IPS-NIHi11 (cell line): Measurements from ENCODE around the gene IPP.
"Not testable (repeated sequence)": the region's sequence is repeated elsewhere in the genome, so short reads cannot be mapped to it uniquely, and the experiment has no call there.

ENCODE experiments used
- DNase-seq: peaks from one replicate; pipeline ENCODE4 v3.0.0; 2012; ENCODE audit warnings: mixed read lengths, low spot score

IPP gene

GRCh38 chr1:45739641-45740156 lies 10.8 kb downstream of the IPP start:
- DNase-seq = not testable (repeated sequence)

DNA sequence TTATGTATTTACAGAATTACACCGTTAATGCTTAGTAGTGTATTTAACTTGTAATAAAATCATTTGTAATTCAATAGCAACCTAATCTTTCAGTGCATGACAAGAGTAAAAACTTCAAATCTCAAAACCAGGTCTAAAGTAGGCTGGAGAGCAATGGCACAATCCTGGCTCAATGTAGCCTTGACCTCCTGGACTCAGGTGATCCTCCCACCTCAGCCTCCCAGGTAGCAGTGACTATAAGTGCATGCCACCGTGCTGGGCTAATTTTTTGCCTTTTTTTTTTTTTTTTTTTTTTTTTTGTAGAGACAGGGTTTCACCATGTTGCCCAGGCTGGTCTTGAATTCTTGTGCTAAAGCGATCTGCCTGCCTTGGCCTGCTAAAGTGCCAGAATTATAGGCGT lies 11.3 kb downstream of the IPP start:
- no peak for DNase-seq

GRCh38 chr1:45730780-45731319 lies 19.6 kb downstream of the IPP start:
- no peak for DNase-seq

GRCh38 chr1:45730075-45730779 lies 20.2 kb downstream of the IPP start:
- DNase-seq = peak; percentile 29

DNA sequence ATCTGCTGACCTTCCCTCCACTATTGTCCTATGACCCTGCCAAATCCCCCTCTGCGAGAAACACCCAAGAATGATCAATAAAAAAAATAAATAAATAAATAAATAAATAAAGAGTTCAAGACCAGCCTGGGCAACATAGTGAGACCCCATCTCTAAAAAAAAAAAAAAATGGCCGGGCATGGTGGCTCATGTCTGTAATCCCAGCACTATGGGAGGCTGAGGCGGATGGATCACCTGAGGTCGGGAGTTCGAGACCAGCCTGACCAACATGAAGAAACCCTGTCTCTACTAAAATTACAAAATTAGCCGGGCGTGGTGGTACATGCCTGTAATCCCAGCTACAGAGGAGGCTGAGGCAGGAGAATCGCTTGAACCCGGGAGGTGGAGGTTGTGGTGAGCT lies 24.4 kb downstream of the IPP start:
- DNase-seq = not testable (repeated sequence)

GRCh38 chr1:45723248-45723930 lies 27.1 kb downstream of the IPP start:
- DNase-seq = no peak

GRCh38 chr1:45722809-45723208 lies 27.6 kb downstream of the IPP start:
- no peak for DNase-seq

GRCh38 chr1:45721207-45721606 lies 29.2 kb downstream of the IPP start:
- DNase-seq = no peak

DNA sequence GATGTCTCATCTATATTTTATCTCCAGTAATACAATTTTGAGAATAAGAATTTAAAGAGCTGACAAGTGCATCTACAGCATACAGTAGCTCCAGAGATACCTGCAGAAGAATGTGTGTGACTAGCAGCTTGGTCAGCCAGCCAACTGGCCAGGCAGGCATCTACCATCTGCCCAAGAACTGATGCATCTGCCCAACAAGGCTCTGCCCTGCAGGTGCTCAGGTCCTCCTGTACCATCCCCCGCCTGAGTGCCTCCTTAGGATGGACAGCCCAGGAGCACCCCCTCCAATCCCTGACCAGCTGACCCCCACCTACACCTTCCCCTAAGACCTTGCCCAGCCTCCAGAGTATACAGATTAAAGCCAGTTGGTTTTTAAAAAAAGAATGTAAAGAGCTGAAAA lies 32.2 kb downstream of the IPP start:
- no peak for DNase-seq

- DNase-seq = not testable (repeated sequence)
Measured at GRCh38 chr1:45717386-45717785, 33.1 kb downstream of the IPP start.

DNA sequence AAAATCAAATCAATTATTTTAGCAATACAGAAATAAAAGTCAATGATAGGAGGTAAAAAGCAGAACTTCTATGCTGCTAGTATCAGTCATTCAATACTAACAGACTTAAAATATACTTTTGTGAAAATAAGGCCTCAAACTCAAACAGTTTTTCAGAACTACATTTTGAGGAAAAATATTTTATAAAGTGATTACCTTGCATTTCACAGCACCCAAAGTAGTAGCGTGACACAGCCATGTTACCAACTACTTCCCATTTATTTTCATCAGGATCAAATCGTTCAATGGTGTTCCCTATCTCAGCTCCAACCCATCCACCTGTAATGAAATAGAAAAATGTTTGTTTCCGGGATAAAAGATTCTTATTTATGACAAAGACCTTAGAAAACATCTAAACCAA lies 33.8 kb downstream of the IPP start:
- no peak for DNase-seq

- no peak for DNase-seq
Measured at GRCh38 chr1:45713711-45714110, 36.7 kb downstream of the IPP start.

- DNase-seq = no peak
Measured at GRCh38 chr1:45704637-45705036, 45.8 kb downstream of the IPP start.

DNA sequence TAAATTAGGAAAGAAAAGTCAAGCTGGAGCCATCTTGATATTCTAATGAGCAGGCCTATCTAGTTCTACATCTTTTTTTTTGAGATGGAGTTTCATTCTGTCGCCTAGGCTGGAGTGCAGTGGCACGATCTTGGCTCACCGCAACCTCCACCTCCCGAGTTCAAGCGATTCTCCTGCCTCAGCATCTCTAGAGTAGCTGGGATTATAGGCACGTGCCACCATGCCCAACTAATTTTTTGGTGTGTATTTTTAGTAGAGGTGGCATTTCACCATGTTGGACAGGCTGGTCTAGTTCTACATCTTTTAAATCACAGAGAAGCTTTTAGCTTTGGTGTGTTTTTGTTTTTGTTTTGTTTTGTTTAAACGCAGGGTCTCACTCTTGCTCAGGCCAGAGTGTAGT lies 55.6 kb downstream of the IPP start:
- no peak for DNase-seq

DNA sequence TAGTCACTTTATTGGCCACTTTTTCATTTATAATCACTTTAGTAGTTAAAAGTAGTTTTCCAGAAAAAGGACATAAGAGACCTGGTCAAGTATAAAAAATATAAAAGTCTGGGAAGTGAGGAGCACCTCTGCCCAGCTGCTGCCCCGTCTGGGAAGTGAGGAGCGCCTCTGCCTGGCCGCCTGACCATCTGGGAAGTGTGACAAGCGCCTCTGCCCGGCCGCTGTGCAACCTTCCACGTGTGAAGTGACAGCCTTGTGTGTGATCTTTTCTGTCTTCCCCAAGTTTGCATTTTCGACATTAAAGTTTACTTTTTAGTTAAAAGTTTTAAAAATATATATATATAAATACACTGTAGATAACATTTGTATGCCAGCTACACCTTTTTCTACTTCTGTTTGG lies 56.6 kb downstream of the IPP start:
- not testable (repeated sequence) for DNase-seq

- DNase-seq = peak; percentile 91
Measured at GRCh38 chr1:45687754-45688740, 62.4 kb downstream of the IPP start, which contains the start of gene TMEM69. Gene TMEM69, plus strand, starts transcription at chr1:45688181. Its CDS starts 2,888 bp downstream, at chr1:45691069.

DNA sequence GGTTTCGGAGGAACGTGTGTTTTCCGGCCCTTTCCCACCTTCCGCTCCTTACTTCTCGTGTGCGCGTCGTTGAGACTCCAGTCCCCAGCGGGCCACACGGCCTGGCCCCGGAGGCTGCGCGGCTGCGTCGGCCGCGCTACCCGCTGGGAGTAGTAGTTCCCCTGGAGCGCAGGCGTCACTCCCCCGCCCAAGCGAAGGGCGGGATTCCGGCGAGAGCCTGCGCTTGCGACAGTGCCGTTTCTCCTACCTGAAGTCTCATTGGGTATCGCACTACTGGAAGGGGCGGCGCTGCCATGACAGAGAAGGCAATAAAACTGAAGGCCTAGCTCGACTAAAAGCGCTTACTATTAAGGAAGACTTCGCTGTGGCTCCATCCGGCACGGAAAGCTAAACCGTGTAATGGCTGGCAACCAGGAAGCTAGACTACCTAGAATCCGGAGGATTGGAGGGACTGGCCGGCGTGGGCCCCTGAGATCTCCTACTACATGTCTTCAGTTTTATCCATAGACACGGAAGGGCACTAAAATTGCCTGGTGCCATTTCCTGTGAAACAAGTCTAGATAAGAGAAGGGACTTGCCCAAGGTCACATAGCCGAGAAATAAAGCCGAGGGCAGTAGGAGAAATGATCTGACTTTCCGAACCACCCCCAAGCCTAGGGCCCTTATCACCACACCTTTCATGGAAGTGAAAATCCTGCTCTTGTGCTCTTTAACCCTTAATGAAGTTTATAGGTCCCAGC lies 63.3 kb downstream of the IPP start:
- peak; percentile 93 for DNase-seq

- peak; percentile 99 for DNase-seq
Measured at GRCh38 chr1:45686288-45687013, 64.0 kb downstream of the IPP start, which contains the start of gene GPBP1L1. Gene GPBP1L1, minus strand, starts transcription at chr1:45686533. Its CDS starts 27,446 bp downstream, at chr1:45659087.

GRCh38 chr1:45686015-45686287 lies 64.5 kb downstream of the IPP start:
- peak; percentile 33 for DNase-seq

- no peak for DNase-seq
Measured at GRCh38 chr1:45685308-45686014, 65.0 kb downstream of the IPP start.
